HEK293T (cell line): Measurements from ENCODE around the gene HTR3E.

ENCODE experiments used
- CTCF ChIA-PET: fragments of 350-600 bp; formaldehyde crosslinking; extraction: SDS; loops from one replicate; lab custom pipeline; 2021; ENCODE audit warnings: antibody characterized with exemption, inconsistent platforms; lab: Yijun Ruan, JAX
- POLR2A ChIA-PET: fragments of 350-600 bp; formaldehyde crosslinking; extraction: SDS; loops from one replicate; lab custom pipeline; 2020; ENCODE audit warnings: antibody characterized with exemption, inconsistent platforms; lab: Yijun Ruan, JAX
- DNase-seq: peaks from one replicate; pipeline ENCODE4 v3.0.0; 2012; ENCODE audit warnings: mixed read lengths; ENCODE audit errors: extremely low spot score
- ARNT ChIP-seq: fragments of 450-650 bp; IDR thresholded peaks from 2 replicates; pipeline ENCODE4 v1.6.1; 2017; ENCODE audit warnings: mild to moderate bottlenecking
- BHLHE40 ChIP-seq: fragments of 450-650 bp; IDR thresholded peaks from 2 replicates; pipeline ENCODE4 v1.6.1; 2016; ENCODE audit warnings: mild to moderate bottlenecking, moderate library complexity, borderline replicate concordance
- CTBP1 ChIP-seq: fragments of 450-650 bp; IDR thresholded peaks from 2 replicates; pipeline ENCODE4 v1.6.1; 2016; ENCODE audit warnings: borderline replicate concordance
- ELF4 ChIP-seq: fragments of 450-650 bp; IDR thresholded peaks from 2 replicates; pipeline ENCODE4 v1.6.1; 2017; ENCODE audit warnings: antibody characterized with exemption
- FOXA1 ChIP-seq: fragments of 450-650 bp; IDR thresholded peaks from 2 replicates; pipeline ENCODE4 v1.6.1; 2016; ENCODE audit warnings: mild to moderate bottlenecking
- FOXK2 ChIP-seq: fragments of 450-650 bp; IDR thresholded peaks from 2 replicates; pipeline ENCODE4 v1.6.1; 2016; ENCODE audit warnings: mild to moderate bottlenecking
- FOXM1 ChIP-seq: fragments of 450-650 bp; IDR thresholded peaks from 2 replicates; pipeline ENCODE4 v1.6.1; 2017; ENCODE audit warnings: mild to moderate bottlenecking, borderline replicate concordance
- HDGF ChIP-seq: fragments of 450-650 bp; IDR thresholded peaks from 2 replicates; pipeline ENCODE4 v1.6.1; 2017; ENCODE audit warnings: antibody characterized with exemption, borderline replicate concordance
- L3MBTL2 ChIP-seq: fragments of 450-650 bp; conservative IDR thresholded peaks from 2 replicates; pipeline ENCODE4 v1.6.1; 2016; ENCODE audit warnings: mild to moderate bottlenecking
- LEF1 ChIP-seq: fragments of 450-650 bp; IDR thresholded peaks from 2 replicates; pipeline ENCODE4 v1.6.1; 2017; ENCODE audit warnings: mild to moderate bottlenecking, borderline replicate concordance
- NFRKB ChIP-seq: fragments of 450-650 bp; IDR thresholded peaks from 2 replicates; pipeline ENCODE4 v1.6.1; 2016; ENCODE audit warnings: mild to moderate bottlenecking, moderate library complexity
- SP1 ChIP-seq: fragments of 450-650 bp; IDR thresholded peaks from 2 replicates; pipeline ENCODE4 v1.6.1; 2017
- SUZ12 ChIP-seq: fragments of 450-650 bp; IDR thresholded peaks from 2 replicates; pipeline ENCODE4 v1.6.1; 2016; ENCODE audit warnings: mild to moderate bottlenecking
- TARDBP ChIP-seq: fragments of 450-650 bp; IDR thresholded peaks from 2 replicates; pipeline ENCODE4 v1.6.1; 2016
- ZNF384 ChIP-seq: fragments of 450-650 bp; IDR thresholded peaks from 2 replicates; pipeline ENCODE4 v1.6.1; 2016
- TF ChIP-seq, protein P1 (sequence below): fragments of 450-650 bp; IDR thresholded peaks from 2 replicates; pipeline ENCODE4 v1.6.1; 2016

The HTR3E gene

DNA sequence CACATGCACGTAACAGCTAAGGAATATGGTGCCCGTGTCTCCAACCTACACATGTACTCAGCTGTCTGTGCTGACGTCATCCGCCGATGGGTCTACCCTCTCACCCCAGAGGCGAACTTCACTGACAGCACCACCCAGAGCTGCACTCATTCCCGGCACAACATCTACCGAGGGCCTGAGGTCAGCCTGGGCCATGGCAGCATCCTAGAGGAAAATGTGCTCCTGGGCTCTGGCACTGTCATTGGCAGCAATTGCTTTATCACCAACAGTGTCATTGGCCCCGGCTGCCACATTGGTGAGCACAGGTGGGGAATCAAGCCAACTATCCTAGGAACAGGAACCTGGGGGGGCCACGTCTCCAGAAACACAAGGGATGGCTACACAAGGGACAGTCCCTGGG is 43.6 kb downstream of the HTR3E start:
- no peak for DNase-seq
- CTCF ChIA-PET: no interaction called here
- POLR2A ChIA-PET: no interaction called here
- TF ChIP-seq HDGF (no peak), BHLHE40 (no peak), L3MBTL2 (no peak), SP1 (no peak), FOXK2 (no peak), CTBP1 (no peak), ZNF384 (no peak), ELF4 (no peak), ARNT (no peak), FOXA1 (no peak), SUZ12 (no peak), NFRKB (no peak), TARDBP (no peak), FOXM1 (no peak), LEF1 (no peak)
- TF ChIP-seq, protein P1, sequence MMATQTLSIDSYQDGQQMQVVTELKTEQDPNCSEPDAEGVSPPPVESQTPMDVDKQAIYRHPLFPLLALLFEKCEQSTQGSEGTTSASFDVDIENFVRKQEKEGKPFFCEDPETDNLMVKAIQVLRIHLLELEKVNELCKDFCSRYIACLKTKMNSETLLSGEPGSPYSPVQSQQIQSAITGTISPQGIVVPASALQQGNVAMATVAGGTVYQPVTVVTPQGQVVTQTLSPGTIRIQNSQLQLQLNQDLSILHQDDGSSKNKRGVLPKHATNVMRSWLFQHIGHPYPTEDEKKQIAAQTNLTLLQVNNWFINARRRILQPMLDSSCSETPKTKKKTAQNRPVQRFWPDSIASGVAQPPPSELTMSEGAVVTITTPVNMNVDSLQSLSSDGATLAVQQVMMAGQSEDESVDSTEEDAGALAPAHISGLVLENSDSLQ: no peak

DNA sequence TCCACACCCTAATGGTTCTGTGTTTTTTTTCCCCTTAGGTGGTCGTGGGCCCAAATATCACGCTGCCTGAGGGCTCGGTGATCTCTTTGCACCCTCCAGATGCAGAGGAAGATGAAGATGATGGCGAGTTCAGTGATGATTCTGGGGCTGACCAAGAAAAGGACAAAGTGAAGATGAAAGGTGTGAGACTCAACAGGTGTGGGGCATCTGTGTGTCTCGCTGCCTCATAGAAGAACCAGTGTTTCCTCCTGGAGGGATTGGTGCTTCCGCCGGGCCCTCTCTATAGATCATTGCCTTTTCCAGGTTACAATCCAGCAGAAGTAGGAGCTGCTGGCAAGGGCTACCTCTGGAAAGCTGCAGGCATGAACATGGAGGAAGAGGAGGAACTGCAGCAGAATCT is 45.3 kb downstream of the HTR3E start:
- ChIA-PET POLR2A (no interaction called here), CTCF (no interaction called here)
- DNase-seq: no peak
- TF ChIP-seq TARDBP: no peak
- TF ChIP-seq, protein P1: no peak
- TF ChIP-seq ARNT: no peak
- no peak for TF ChIP-seq SUZ12
- TF ChIP-seq CTBP1: no peak
- TF ChIP-seq ELF4: no peak
- no peak for TF ChIP-seq L3MBTL2
- no peak for TF ChIP-seq FOXA1

DNA sequence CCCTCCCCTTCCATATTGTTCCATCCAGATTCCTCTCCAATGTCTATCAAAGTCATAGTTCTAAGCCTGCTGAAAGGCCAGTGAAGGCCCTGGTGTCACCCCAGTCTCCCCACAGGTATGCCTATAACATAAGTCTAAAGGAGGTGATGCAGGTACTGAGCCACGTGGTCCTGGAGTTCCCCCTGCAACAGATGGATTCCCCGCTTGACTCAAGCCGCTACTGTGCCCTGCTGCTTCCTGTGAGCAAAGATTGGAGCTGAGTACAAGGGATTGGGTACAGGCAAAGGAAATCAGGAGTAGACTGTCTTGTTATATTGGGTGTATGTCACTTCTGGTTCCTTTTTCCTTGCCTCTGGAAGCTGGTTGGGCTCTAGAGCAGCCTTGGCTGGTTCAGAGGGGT is 46.5 kb downstream of the HTR3E start:
- DNase-seq: no peak
- CTCF ChIA-PET: interaction anchor here (0.6 to 0.9 kb wide), 2 partner anchors 29 to 83 kb away, joined by 3 read pairs; no protein-coding TSS in a partner anchor
- POLR2A ChIA-PET: no interaction called here
- TF ChIP-seq ZNF384 (no peak), SUZ12 (no peak), CTBP1 (no peak), ARNT (no peak), BHLHE40 (no peak), LEF1 (no peak), ELF4 (no peak), TARDBP (no peak), FOXM1 (no peak), L3MBTL2 (no peak), FOXK2 (no peak), SP1 (no peak), NFRKB (no peak), FOXA1 (no peak), HDGF (no peak)
- TF ChIP-seq, protein P1: no peak

DNA sequence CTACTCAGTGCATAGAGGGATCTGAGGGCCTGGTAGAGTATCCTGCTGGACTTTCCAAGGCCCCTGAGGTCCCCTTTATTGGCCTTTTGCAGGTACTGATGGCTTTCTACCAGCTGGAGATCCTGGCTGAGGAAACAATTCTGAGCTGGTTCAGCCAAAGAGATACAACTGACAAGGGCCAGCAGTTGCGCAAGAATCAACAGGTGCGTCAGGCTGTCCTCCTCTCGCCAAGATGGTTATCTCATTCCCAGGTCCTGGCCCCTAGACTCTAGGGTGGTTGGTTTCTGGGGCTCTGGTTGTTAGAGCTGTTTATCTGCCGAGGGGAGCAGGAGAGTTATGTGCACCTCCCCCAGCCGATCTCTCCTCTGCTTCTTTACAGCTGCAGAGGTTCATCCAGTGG is 47.6 kb downstream of the HTR3E start:
- DNase-seq: no peak
- CTCF ChIA-PET: interaction anchor here (1.0 kb wide), 1 partner anchor 83 kb away, joined by 4 read pairs; no protein-coding TSS in a partner anchor
- POLR2A ChIA-PET: interaction anchor here (0.9 to 2.0 kb wide), 2 partner anchors 10 to 12 kb away, joined by 4 to 8 read pairs; partner anchors contain the start of gene EIF2B5
- no peak for TF ChIP-seq ELF4
- TF ChIP-seq CTBP1: no peak
- no peak for TF ChIP-seq TARDBP
- TF ChIP-seq HDGF: no peak
- no peak for TF ChIP-seq L3MBTL2
- no peak for TF ChIP-seq BHLHE40
- TF ChIP-seq NFRKB: no peak
- no peak for TF ChIP-seq ARNT
- TF ChIP-seq FOXA1: no peak
- TF ChIP-seq FOXK2: no peak
- TF ChIP-seq SP1: no peak
- no peak for TF ChIP-seq FOXM1
- TF ChIP-seq, protein P1: no peak
- no peak for TF ChIP-seq SUZ12
- no peak for TF ChIP-seq ZNF384
- no peak for TF ChIP-seq LEF1

DNA sequence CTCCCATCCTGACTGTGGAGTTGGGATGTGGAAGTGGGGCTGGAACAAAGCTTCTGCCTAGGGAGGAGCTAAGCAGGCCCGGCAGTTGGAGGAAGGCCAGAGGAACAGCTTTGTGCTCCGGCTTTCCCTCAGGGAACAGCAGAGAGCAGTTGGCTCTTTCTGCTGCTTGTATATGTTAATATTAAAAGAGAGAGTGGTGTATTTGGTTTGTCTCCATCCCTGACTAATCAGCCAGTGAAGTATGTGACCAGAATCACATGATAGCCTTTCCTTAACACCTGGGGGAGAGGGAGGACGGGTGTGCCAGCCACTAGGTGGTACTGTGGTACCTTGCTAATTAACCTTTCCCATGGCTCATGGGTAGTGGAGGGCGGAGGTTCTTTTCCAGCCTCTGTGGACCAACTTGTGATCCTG is 48.3 kb downstream of the HTR3E start:
- no peak for TF ChIP-seq ARNT
- DNase-seq: no peak
- ChIA-PET POLR2A (interaction anchor here (0.9 to 2.0 kb wide), 2 partner anchors 10 to 11 kb away, joined by 4 to 8 read pairs; partner anchors contain the start of gene EIF2B5), CTCF (interaction anchor here (0.7 to 1.2 kb wide), 3 partner anchors 82 to 144 kb away, joined by 3 to 4 read pairs (median 3); no protein-coding TSS in a partner anchor)
